IMR-90 (cell line): ENCODE measurements around the gene ADRA2B. TPM values are rescaled to one million over a fixed set of nuclear protein-coding genes. Genes with fewer than 3 reads are reported as not detected.

Experiments used
- ATAC-seq: fragments of 200-7000 bp; cut with Tn5 transposase; 2 replicates; pipeline ENCODE4 v1.9.1; 2020; ENCODE audit warnings: low read depth, mild to moderate bottlenecking, moderate library complexity
- BruUV-seq: library from RNA; stranded (reverse); fragments of 400-500 nt; replicated peaks from 2 replicates; lab custom pipeline; 2021; lab: Mats Ljungman, UMichigan
- CTCF ChIA-PET: fragments of 300-600 bp; formaldehyde crosslinking; extraction: SDS; loops from one replicate; lab custom pipeline; 2021; ENCODE audit warnings: antibody characterized with exemption; lab: Yijun Ruan, JAX
- POLR2A ChIA-PET: fragments of 300-600 bp; sonication (Branson Sonifier 250); formaldehyde crosslinking; loops from one replicate; lab custom pipeline; 2022; ENCODE audit warnings: antibody characterized with exemption; ENCODE audit not compliant: unreplicated experiment; lab: Charles Lee
- DNase-seq: peaks from one replicate; pipeline ENCODE4 v3.0.0; 2013
- H2AFZ ChIP-seq: replicated peaks from 2 replicates; pipeline ENCODE3; 2013; ENCODE audit warnings: low read length, mild to moderate bottlenecking; ENCODE audit not compliant: poor library complexity
- H2AK5ac ChIP-seq: 2 replicates; pipeline ENCODE4 v1.6.1; 2013; ENCODE audit warnings: low read depth, low read length, inconsistent platforms
- H2AK9ac ChIP-seq: replicated peaks from 2 replicates; pipeline ENCODE3; 2013; ENCODE audit warnings: mild to moderate bottlenecking, low read depth, low read length, moderate library complexity; ENCODE audit not compliant: poor library complexity
- H2BK120ac ChIP-seq: 2 replicates; pipeline ENCODE4 v1.6.1; 2013; ENCODE audit warnings: low read depth, low read length, inconsistent platforms
- H2BK15ac ChIP-seq: 3 replicates; pipeline ENCODE4 v1.6.1; 2013; ENCODE audit warnings: low read depth, low read length, inconsistent platforms
- H2BK20ac ChIP-seq: 2 replicates; pipeline ENCODE4 v1.6.1; 2013; ENCODE audit warnings: low read depth, mild to moderate bottlenecking, inconsistent platforms, low read length, moderate library complexity
- H2BK5ac ChIP-seq: 2 replicates; pipeline ENCODE4 v1.6.1; 2013; ENCODE audit warnings: mild to moderate bottlenecking, low read depth, low read length, inconsistent platforms; ENCODE audit not compliant: poor library complexity, severe bottlenecking
- H3K14ac ChIP-seq: replicated peaks from 2 replicates; pipeline ENCODE4 v1.6.1; 2013; ENCODE audit warnings: low read depth, low read length, inconsistent platforms
- H3K18ac ChIP-seq: 2 replicates; pipeline ENCODE4 v1.6.1; 2013; ENCODE audit warnings: low read depth, low read length, control low read depth
- H3K23ac ChIP-seq: 2 replicates; pipeline ENCODE4 v1.6.1; 2013; ENCODE audit warnings: low read depth, low read length, inconsistent platforms
- H3K27ac ChIP-seq: 2 replicates; pipeline ENCODE4 v1.5.1; 2013; ENCODE audit warnings: mild to moderate bottlenecking, control low read depth, low read length; ENCODE audit not compliant: insufficient read depth
- H3K27me3 ChIP-seq: 2 replicates; pipeline ENCODE4 v1.6.1; 2013; ENCODE audit warnings: low read length; ENCODE audit not compliant: control insufficient read depth, insufficient read depth
- H3K36me3 ChIP-seq: 2 replicates; pipeline ENCODE4 v1.6.1; 2013; ENCODE audit warnings: low read length, mixed read lengths; ENCODE audit not compliant: control insufficient read depth, insufficient read depth
- H3K4ac ChIP-seq: 2 replicates; pipeline ENCODE4 v1.6.1; 2013; ENCODE audit warnings: low read depth, low read length, inconsistent platforms
- H3K4me1 ChIP-seq: 2 replicates; pipeline ENCODE4 v1.6.1; 2013; ENCODE audit warnings: low read length, mixed read lengths; ENCODE audit not compliant: control insufficient read depth, insufficient read depth
- H3K4me2 ChIP-seq: 2 replicates; pipeline ENCODE4 v1.6.1; 2013; ENCODE audit warnings: low read depth, mild to moderate bottlenecking, control low read depth, low read length, moderate library complexity
- H3K4me3 ChIP-seq: 2 replicates; pipeline ENCODE4 v1.5.1; 2013; ENCODE audit warnings: low read depth, mild to moderate bottlenecking, control low read depth, low read length, moderate library complexity; ENCODE audit not compliant: insufficient read depth
- H3K56ac ChIP-seq: 2 replicates; pipeline ENCODE4 v1.6.1; 2013; ENCODE audit warnings: low read length, inconsistent platforms; ENCODE audit not compliant: insufficient read depth; ENCODE audit errors: extremely low read depth
- H3K79me1 ChIP-seq, 2 experiments: 2 replicates each; pipeline ENCODE4 v1.6.1; 2013; ENCODE audit warnings: low read length in 2 of 2, inconsistent platforms in 1 of 2, low read depth in 1 of 2
- H3K9ac ChIP-seq: 2 replicates; pipeline ENCODE4 v1.6.1; 2013; ENCODE audit warnings: low read depth, low read length, control low read depth
- H3K9me1 ChIP-seq: 2 replicates; pipeline ENCODE4 v1.6.1; 2013; ENCODE audit warnings: low read length, inconsistent platforms; ENCODE audit not compliant: insufficient read depth
- H3K9me3 ChIP-seq: 2 replicates; pipeline ENCODE4 v1.6.1; 2013; ENCODE audit warnings: low read length; ENCODE audit not compliant: control insufficient read depth, insufficient read depth
- H4K20me1 ChIP-seq: 2 replicates; pipeline ENCODE4 v1.6.1; 2013; ENCODE audit warnings: low read length, inconsistent platforms; ENCODE audit not compliant: insufficient read depth
- H4K5ac ChIP-seq: 2 replicates; pipeline ENCODE4 v1.6.1; 2013; ENCODE audit warnings: mild to moderate bottlenecking, low read depth, low read length, control low read depth
- H4K8ac ChIP-seq, 2 experiments: 2 replicates each; pipeline ENCODE4 v1.6.1; 2013; ENCODE audit warnings: low read depth in 2 of 2, low read length in 2 of 2, control low read depth in 1 of 2, inconsistent platforms in 1 of 2
- H4K91ac ChIP-seq: 2 replicates; pipeline ENCODE4 v1.6.1; 2013; ENCODE audit warnings: low read depth, low read length, inconsistent platforms; ENCODE audit not compliant: insufficient read depth
- BHLHE40 ChIP-seq: fragments of 150-350 bp; IDR thresholded peaks from 2 replicates; pipeline ENCODE4 v1.6.1; 2016; ENCODE audit warnings: mild to moderate bottlenecking, low read depth, low read length
- CEBPB ChIP-seq: IDR thresholded peaks from 2 replicates; pipeline ENCODE4 v1.6.1; 2012; ENCODE audit warnings: low read depth, low read length, improper control_type of control experiment
- CHD1 ChIP-seq: IDR thresholded peaks from 2 replicates; pipeline ENCODE4 v1.6.1; 2012; ENCODE audit warnings: low read depth, low read length, improper control_type of control experiment
- ELK1 ChIP-seq: fragments of 150-350 bp; IDR thresholded peaks from 2 replicates; pipeline ENCODE4 v1.6.1; 2016; ENCODE audit warnings: low read depth, mild to moderate bottlenecking, low read length, moderate library complexity, borderline replicate concordance
- FOS ChIP-seq: fragments of 150-350 bp; IDR thresholded peaks from 2 replicates; pipeline ENCODE4 v1.6.1; 2016; ENCODE audit warnings: low read depth, low read length
- MAFK ChIP-seq: IDR thresholded peaks from 2 replicates; pipeline ENCODE4 v1.6.1; 2012; ENCODE audit warnings: low read depth, low read length, improper control_type of control experiment
- MAZ ChIP-seq: IDR thresholded peaks from 2 replicates; pipeline ENCODE4 v1.6.1; 2012; ENCODE audit warnings: low read depth, mild to moderate bottlenecking, low read length, improper control_type of control experiment, moderate library complexity, borderline replicate concordance
- MXI1 ChIP-seq: IDR thresholded peaks from 2 replicates; pipeline ENCODE4 v1.6.1; 2012; ENCODE audit warnings: low read depth, mild to moderate bottlenecking, low read length, moderate library complexity, borderline replicate concordance
- NFE2L2 ChIP-seq: fragments of 150-350 bp; IDR thresholded peaks from 2 replicates; pipeline ENCODE4 v1.6.1; 2016; ENCODE audit warnings: low read depth, mild to moderate bottlenecking, low read length
- POLR2A ChIP-seq: IDR thresholded peaks from 2 replicates; pipeline ENCODE4 v1.6.1; 2012; ENCODE audit warnings: mild to moderate bottlenecking, low read depth, low read length
- RAD21 ChIP-seq: IDR thresholded peaks from 2 replicates; pipeline ENCODE4 v1.6.1; 2012; ENCODE audit warnings: low read length, improper control_type of control experiment
- RCOR1 ChIP-seq: IDR thresholded peaks from 2 replicates; pipeline ENCODE4 v1.6.1; 2012; ENCODE audit warnings: mild to moderate bottlenecking, low read length, improper control_type of control experiment; ENCODE audit not compliant: insufficient replicate concordance
- RFX5 ChIP-seq: IDR thresholded peaks from 2 replicates; pipeline ENCODE4 v1.8.0; 2012; ENCODE audit warnings: low read depth, mild to moderate bottlenecking, low read length, moderate library complexity
- SMC3 ChIP-seq: fragments of 150-350 bp; IDR thresholded peaks from 2 replicates; pipeline ENCODE4 v1.6.1; 2016; ENCODE audit warnings: low read depth, mild to moderate bottlenecking, antibody characterized with exemption, low read length, moderate library complexity
- WGBS, 2 experiments: methylation state at CpG; one replicate each; pipeline versions ENCODE4 v1.1.5 to v1.1.7; 2013; ENCODE audit warnings: missing lambda C conversion rate in 2 of 2; ENCODE audit not compliant: insufficient read length in 1 of 2; ENCODE audit errors: extremely low coverage in 2 of 2; 5-methylcytosine and 5-hydroxymethylcytosine counted together
- dilution Hi-C: fragments of 300-500 bp; cut with HindIII; formaldehyde crosslinking; loops from one replicate; pipeline ENCODE4 v1.14.3; 2018; ENCODE audit warnings: low sequenced_read_pairs; ENCODE audit not compliant: unreplicated experiment
- in situ Hi-C: fragments of 300-500 bp; cut with MboI; formaldehyde crosslinking; loops from 3 replicates; pipeline ENCODE4 v1.14.3; 2019; ENCODE audit warnings: low sequenced_read_pairs, inconsistent platforms, mixed read lengths
- intact Hi-C: fragments of 100-400 bp; cut with micrococcal nuclease; formaldehyde crosslinking; loops from 2 replicates; pipeline ENCODE4 v1.10.0; 2022
- polyA plus RNA-seq, 3 experiments: library from polyadenylated mRNA; depleted of rRNA; stranded (reverse); fragments of >200 nt; gene quantifications; 2 replicates each; pipeline ENCODE4 v1.2.3, GENCODE V29; 2012; ENCODE audit warnings: low replicate concordance in 1 of 3
- total RNA-seq: library from RNA; depleted of rRNA; stranded (reverse); fragments of >200 nt; gene quantifications from 2 replicates; pipeline ENCODE4 v1.2.3, GENCODE V29; 2012
- TF ChIP-seq, protein P1 (sequence below): fragments of 150-350 bp; IDR thresholded peaks from 2 replicates; pipeline ENCODE4 v1.6.1; 2017; ENCODE audit warnings: mild to moderate bottlenecking, antibody characterized with exemption, low read length, low read depth
- TF ChIP-seq, protein P2 (sequence below): conservative IDR thresholded peaks from 2 replicates; pipeline ENCODE4 v1.5.1; 2012; ENCODE audit warnings: mild to moderate bottlenecking, low read depth, low read length, improper control_type of control experiment

The ADRA2B gene
- total and polyA plus RNA-seq, 2 of the 4 experiments (the other 2 are of a cell fraction) = not detected

DNA sequence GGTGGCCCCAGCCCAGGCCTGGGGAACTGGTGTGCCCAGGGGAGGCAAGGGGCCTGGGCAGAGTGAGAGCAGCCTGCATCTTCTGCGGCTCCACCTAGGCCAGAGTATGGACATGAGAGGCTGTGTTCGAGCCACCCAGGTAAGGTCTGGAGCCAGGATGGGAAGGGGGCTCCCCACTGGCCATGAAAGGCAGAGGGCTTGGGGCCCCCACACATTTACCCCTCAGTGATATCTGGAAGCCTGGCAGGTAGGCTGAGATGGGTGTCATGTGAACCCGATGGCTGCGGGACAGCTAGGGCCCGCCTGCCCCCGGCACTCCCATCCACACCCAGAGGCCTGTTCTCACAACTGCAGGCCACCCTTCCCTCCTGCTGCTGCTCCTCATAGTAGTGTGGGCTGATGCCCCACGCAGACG, 13.2 kb downstream of the ADRA2B start:
- no peak overlapping the region for H3K4me3 ChIP-seq
- H3K4me1 ChIP-seq = peaks cover 2% of the 10 kb centered on the region; the same call in 1 of the 2 replicates
- no peak overlapping the region for H3K23ac ChIP-seq
- no peak overlapping the region for H3K4ac ChIP-seq
- no peaks in the 10 kb centered on the region for H4K20me1 ChIP-seq
- H3K79me1 ChIP-seq = no peaks in the 10 kb centered on the region
- H2BK120ac ChIP-seq = no peak overlapping the region
- DNase-seq (no peak), ATAC-seq (no peak)
- no peak overlapping the region for H3K9ac ChIP-seq
- 100% methylated on average over 1 of the region's 8 CpGs; no CpG with 5 or more reads in 1 of the 2 experiments for WGBS, 2 experiments
- H4K91ac ChIP-seq = no peak overlapping the region
- H3K56ac ChIP-seq = no peak overlapping the region
- H2BK15ac ChIP-seq = no peak overlapping the region
- H2BK20ac ChIP-seq = no peak overlapping the region
- H3K4me2 ChIP-seq = no peak overlapping the region
- intact Hi-C loops = no loop called here
- no peaks in the 10 kb centered on the region for H3K9me1 ChIP-seq
- POLR2A ChIA-PET = no interaction called here
- H4K8ac ChIP-seq = no peak overlapping the region
- no peak overlapping the region for H4K5ac ChIP-seq
- TF ChIP-seq, protein P1, sequence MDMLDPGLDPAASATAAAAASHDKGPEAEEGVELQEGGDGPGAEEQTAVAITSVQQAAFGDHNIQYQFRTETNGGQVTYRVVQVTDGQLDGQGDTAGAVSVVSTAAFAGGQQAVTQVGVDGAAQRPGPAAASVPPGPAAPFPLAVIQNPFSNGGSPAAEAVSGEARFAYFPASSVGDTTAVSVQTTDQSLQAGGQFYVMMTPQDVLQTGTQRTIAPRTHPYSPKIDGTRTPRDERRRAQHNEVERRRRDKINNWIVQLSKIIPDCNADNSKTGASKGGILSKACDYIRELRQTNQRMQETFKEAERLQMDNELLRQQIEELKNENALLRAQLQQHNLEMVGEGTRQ = no peak
- TF ChIP-seq MAZ (no peak), BHLHE40 (no peak), SMC3 (no peak), RFX5 (no peak), CEBPB (no peak), RAD21 (no peak), ELK1 (no peak), NFE2L2 (no peak), CHD1 (no peak), MAFK (no peak), RCOR1 (no peak), MXI1 (no peak), POLR2A (no peak), FOS (no peak)
- TF ChIP-seq, protein P2, sequence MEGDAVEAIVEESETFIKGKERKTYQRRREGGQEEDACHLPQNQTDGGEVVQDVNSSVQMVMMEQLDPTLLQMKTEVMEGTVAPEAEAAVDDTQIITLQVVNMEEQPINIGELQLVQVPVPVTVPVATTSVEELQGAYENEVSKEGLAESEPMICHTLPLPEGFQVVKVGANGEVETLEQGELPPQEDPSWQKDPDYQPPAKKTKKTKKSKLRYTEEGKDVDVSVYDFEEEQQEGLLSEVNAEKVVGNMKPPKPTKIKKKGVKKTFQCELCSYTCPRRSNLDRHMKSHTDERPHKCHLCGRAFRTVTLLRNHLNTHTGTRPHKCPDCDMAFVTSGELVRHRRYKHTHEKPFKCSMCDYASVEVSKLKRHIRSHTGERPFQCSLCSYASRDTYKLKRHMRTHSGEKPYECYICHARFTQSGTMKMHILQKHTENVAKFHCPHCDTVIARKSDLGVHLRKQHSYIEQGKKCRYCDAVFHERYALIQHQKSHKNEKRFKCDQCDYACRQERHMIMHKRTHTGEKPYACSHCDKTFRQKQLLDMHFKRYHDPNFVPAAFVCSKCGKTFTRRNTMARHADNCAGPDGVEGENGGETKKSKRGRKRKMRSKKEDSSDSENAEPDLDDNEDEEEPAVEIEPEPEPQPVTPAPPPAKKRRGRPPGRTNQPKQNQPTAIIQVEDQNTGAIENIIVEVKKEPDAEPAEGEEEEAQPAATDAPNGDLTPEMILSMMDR = no peak
- no peak overlapping the region for H2AK5ac ChIP-seq
- H2AFZ ChIP-seq = peak overlapping the region; percentile 21
- no peak overlapping the region for H2AK9ac ChIP-seq
- no peak overlapping the region for H3K27ac ChIP-seq
- H3K18ac ChIP-seq = no peak overlapping the region
- H3K36me3 ChIP-seq = no peaks in the 10 kb centered on the region
- in situ Hi-C loops = loop anchor here (25.0 kb wide), 1 partner anchor 91 kb away; no protein-coding TSS in a partner anchor
- CTCF ChIA-PET = no interaction called here
- no peak overlapping the region for H2BK5ac ChIP-seq
- no TSS peak for BruUV-seq
- H3K14ac ChIP-seq = no peak overlapping the region
- peaks cover 29% of the 10 kb centered on the region for H3K27me3 ChIP-seq
- peaks cover 15% of the 10 kb centered on the region for H3K9me3 ChIP-seq
- dilution Hi-C loops = no loop called here
